OCI-LY1 (cell line): ENCODE measurements around the gene CACNA1C.

Experiments
- CTCF ChIP-seq: fragments of 200-600 bp; sonication (generic), shearing (Covaris generic); IDR thresholded peaks from 2 replicates; pipeline ENCODE4 v1.5.1; 2017; ENCODE audit warnings: mild to moderate bottlenecking, antibody characterized with exemption, low read length, moderate library complexity, mixed read lengths
- EZH2 ChIP-seq: fragments of 200-600 bp; sonication (generic), shearing (Covaris generic); IDR thresholded peaks from 2 replicates; pipeline ENCODE4 v1.8.0; 2017; ENCODE audit warnings: borderline replicate concordance, mixed run types, mild to moderate bottlenecking, antibody characterized with exemption, low read length, moderate library complexity, mixed read lengths

- TF ChIP-seq CTCF (no peak), EZH2 (no peak)
These were observed 161.6 kb downstream of the CACNA1C start for GRCh38 chr12:2214411-2214810.
